Omental fat pad (tissue), 4 donors: ENCODE results near the gene RBFOX1. TPM values are rescaled to one million over a fixed set of nuclear protein-coding genes. Genes with fewer than 3 reads are reported as not detected.

Experiments used
- ATAC-seq: fragments of 150-250 bp; one replicate; pipeline ENCODE4 v1.9.1; 2016; ENCODE audit warnings: mild to moderate bottlenecking, moderate library complexity; ENCODE audit not compliant: low FRiP score
- DNase-seq: peaks from one replicate; pipeline ENCODE4 v3.0.0-alpha.2; 2019; ENCODE audit warnings: low spot score
- total RNA-seq, 4 donors: library from RNA; depleted of rRNA; stranded (reverse); fragments of >200 nt; gene quantifications; one replicate each; pipeline ENCODE4 v1.1.0, GENCODE V29; 2016
- TF ChIP-seq, protein P1 (sequence below), 3 donors: fragments of 450-650 bp; IDR thresholded peaks; one replicate each; pipeline ENCODE4 v1.5.1; 2016 to 2017; ENCODE audit warnings: antibody characterized with exemption in 3 of 3, mild to moderate bottlenecking in 3 of 3, moderate library complexity in 2 of 3

Gene RBFOX1
- total RNA-seq, 4 donors from 2014 or later = 0.24 to 2.9 (median 1.1) TPM; not detected in 1

- ATAC-seq (no peak), DNase-seq (no peak)
- TF ChIP-seq, protein P1, sequence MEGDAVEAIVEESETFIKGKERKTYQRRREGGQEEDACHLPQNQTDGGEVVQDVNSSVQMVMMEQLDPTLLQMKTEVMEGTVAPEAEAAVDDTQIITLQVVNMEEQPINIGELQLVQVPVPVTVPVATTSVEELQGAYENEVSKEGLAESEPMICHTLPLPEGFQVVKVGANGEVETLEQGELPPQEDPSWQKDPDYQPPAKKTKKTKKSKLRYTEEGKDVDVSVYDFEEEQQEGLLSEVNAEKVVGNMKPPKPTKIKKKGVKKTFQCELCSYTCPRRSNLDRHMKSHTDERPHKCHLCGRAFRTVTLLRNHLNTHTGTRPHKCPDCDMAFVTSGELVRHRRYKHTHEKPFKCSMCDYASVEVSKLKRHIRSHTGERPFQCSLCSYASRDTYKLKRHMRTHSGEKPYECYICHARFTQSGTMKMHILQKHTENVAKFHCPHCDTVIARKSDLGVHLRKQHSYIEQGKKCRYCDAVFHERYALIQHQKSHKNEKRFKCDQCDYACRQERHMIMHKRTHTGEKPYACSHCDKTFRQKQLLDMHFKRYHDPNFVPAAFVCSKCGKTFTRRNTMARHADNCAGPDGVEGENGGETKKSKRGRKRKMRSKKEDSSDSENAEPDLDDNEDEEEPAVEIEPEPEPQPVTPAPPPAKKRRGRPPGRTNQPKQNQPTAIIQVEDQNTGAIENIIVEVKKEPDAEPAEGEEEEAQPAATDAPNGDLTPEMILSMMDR (IDR thresholded peaks at IDR 0.05) = no peak
Observed at GRCh38 chr16:7378024-7378695, 45.5 kb downstream of the RBFOX1 start.

DNA sequence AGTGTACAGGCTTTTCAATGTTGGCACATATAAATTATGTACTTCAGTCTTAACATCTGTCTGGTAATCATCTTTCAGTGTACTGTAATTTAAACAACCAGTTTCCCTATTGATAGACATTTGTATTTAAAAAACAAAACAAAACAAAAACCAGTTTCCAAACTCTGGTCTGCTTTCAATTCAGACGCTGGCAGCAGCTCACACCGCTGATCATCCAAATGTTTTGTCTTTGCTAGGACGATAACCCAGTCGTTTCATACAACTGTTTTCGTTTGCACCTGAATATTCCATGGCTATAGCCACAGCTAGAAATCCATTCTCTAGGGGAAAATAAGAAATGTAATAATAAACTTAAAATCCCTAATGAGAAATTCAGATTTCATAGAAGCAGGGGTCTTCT lies 47.8 kb downstream of the RBFOX1 start:
- no peak for DNase-seq
- TF ChIP-seq, protein P1 (IDR thresholded peaks at IDR 0.05) = no peak
- no peak for ATAC-seq

DNA sequence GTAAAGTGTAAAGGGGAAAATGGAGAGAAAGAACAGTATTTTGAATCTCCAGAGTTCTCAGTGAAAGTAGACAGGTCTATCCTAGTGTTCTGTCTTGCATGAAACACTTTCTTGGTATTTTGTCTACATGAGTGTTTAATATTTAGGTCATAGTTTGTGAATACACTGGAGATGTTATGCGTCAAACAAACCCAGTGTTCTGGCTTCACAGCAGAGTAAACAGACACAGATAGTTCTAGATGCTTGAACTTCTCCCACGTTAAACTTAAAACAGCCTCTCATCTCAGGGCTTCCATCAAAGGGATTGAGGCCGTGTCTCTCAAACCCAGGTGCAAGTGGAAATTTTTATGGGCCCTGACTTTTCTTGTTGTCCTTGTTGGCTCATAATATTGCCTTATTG lies 48.3 kb downstream of the RBFOX1 start:
- no peak for DNase-seq
- TF ChIP-seq, protein P1 (IDR thresholded peaks at IDR 0.05) = no peak
- ATAC-seq = no peak

- DNase-seq (no peak), ATAC-seq (no peak)
- TF ChIP-seq, protein P1 (IDR thresholded peaks at IDR 0.05) = no peak
Observed at GRCh38 chr16:7381671-7382070, 49.0 kb downstream of the RBFOX1 start.

DNA sequence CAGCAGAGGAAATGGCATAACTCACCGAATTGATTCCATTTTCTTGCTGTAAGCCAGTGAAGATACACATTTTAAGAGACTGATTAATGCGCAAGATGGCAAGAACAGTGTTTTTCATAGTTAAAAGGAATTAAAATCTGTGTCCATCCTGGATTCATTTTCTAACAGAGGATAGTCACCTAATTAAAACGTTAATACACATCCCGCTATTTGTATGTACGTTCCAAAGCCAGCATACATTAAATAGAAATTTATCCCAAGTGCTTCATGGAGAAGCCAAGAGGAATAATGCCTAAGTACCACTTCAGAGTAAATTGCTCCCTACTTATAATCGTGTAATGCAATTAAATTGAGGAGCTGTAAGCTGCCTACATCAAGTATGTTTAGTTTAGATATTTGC lies 49.9 kb downstream of the RBFOX1 start:
- DNase-seq = no peak
- TF ChIP-seq, protein P1 (IDR thresholded peaks at IDR 0.05) = no peak
- ATAC-seq = no peak

GRCh38 chr16:7390974-7391373 lies 58.3 kb downstream of the RBFOX1 start:
- no peak for ATAC-seq
- TF ChIP-seq, protein P1 (IDR thresholded peaks at IDR 0.05) = no peak
- DNase-seq = no peak

DNA sequence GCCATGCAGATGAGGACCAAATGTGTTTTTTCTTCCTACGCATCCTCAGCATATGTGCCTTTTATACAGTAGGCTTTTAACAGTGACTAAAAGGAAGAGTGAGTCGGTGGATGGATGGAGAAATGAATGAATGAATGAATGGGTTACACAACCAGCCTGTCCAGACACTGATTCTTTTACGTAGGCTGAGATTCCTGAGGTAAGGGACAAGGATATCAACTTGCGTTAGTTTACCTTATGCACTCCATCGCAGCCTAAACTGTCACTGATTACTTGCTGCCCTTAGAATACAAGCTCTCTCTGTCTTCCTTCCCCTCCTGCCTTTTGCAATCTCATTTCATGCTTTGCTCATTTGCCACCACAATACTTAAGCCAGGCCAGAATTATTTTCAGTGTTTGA lies 59.0 kb downstream of the RBFOX1 start:
- TF ChIP-seq, protein P1 (IDR thresholded peaks at IDR 0.05) = no peak
- DNase-seq (no peak), ATAC-seq (no peak)
